HG02870 (cell line): Measurements from ENCODE around the gene HK2.
"Not testable (repeated sequence)": the region's sequence is repeated elsewhere in the genome, so short reads cannot be mapped to it uniquely, and the experiment has no call there.

ENCODE experiments used
- ATAC-seq: cut with Tn5 transposase; IDR thresholded peaks from one replicate; pipeline ENCODE4 v1.9.1; 2021; ENCODE audit warnings: mild to moderate bottlenecking, moderate library complexity; ENCODE audit not compliant: unreplicated experiment

Gene HK2

DNA sequence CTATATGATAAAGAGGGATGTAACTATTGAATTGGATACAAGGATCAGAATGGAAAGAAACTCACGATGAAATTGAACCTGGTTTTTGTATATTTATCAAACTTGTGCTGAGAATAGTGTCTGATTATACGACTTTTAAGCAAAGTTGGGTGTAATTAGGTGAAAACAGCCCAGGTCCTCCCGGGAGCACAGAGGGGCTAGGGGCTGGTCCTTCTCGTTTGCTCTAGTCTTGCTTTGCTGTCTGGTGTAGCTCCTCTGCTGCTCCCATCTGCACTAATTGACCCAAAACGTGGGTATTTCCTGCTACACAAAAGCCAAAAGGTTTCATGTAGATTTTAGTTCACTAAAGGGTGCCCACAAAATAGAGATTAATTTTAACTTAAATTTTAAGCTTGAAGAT is 58.7 kb downstream of the HK2 start:
- no peak for ATAC-seq

DNA sequence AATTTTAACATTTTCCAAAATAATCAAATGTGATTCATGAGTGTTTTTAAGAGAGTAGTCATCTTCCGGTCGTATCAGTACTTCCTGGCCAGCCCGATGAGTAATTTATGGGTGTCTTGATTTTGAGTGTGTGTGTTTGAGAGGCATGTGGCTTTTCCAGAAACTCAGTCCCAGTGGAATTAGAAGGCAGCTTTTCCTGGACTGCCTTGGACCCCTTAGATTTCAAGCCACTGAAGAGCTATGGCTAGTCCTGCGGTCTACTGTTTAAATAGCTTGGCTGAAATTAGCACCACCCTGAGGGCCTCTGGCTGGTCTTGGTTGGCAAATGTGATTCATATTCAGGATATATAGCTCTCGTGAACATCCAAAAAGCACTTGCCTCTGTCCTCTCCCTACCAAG is 59.4 kb downstream of the HK2 start:
- ATAC-seq, result no peak

DNA sequence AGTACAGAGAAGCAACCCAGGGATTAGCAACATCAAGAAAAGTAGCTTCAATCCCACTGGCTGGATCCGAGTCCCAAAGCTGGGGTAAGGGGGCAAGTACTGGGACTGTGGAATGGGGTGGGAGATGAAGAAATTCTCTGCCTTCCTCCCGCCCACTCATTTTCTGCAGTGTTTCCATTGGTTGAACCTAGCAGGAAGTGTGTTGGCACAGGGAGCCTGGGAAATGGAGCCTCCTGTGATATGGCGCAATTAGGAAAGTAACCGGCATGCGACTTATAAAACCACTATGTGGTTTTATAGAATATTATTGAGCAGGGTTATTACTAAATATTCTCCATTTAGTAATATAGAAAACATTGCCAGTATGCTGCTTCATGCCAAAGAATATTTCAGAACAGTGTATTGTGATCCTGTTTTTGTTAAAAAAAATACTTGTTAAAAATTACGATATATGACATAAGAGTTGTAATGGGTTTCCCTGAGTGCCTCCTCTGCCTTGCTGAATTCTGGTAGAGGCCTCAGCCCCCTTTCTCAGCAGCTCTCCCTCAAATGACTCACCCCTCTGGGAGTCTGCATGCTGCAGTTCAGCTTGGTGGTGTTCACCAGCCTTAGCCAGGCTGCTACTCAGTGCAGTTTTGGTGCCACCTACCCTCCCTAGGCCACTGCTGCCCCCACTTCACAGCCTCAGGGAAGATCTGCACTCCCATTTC is 60.5 kb downstream of the HK2 start:
- no peak for ATAC-seq

DNA sequence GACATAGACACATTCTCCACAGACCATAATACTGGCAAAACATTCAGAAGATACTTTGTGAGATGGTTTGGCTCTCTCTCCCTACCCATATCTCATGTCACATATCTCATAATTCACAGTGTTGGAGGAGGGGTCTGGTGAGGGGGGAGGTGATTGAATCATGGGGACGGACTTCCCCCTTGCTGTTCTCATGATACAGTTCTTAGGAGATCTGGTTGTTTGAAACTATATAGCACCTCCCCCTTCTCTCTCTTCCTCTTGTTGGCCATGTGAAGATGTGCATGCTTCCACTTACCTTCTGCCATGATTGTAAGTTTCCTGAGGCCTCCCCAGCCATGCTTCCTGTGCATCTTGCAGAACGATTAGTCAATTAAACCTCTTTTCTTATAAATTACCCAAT is 61.1 kb downstream of the HK2 start:
- ATAC-seq, result no peak

DNA sequence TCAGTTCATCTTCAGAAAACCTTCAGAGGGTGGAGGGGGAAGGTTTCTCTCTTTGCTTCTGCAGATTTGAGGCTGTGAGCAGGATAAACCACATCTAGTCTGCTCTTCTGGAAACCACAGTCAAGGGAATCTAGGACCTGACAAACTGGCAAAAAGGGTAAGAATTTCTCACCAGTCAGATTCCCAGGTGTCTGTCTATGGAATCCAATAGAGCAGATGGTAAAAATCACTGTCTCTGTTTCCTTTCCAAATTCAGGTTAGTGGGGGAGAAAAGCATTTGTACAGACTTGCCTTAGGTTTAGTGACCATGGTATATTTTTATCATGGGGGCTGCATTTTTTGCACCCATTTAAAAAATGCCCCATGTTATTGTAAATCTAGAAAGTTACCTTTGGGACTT is 62.3 kb downstream of the HK2 start:
- ATAC-seq, result no peak

DNA sequence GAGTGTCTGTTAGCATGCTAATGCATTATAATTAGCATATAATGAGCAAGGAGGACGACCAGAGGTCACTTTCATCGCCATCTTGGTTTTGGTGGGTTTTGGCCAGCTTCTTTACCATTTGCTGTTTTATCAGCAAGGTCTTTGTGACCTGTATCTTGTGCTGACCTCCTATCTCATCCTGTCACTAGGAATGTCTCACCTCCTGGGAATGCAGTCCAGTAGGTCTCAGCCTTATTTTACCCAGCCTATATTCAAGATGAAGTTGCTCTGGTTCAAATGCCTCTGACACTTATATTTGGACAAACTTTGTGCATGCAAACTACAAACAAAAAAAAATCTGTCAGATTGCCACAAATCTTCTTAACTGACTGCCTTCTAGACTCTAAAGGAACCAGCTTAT is 66.3 kb downstream of the HK2 start:
- ATAC-seq, result not testable (repeated sequence)

DNA sequence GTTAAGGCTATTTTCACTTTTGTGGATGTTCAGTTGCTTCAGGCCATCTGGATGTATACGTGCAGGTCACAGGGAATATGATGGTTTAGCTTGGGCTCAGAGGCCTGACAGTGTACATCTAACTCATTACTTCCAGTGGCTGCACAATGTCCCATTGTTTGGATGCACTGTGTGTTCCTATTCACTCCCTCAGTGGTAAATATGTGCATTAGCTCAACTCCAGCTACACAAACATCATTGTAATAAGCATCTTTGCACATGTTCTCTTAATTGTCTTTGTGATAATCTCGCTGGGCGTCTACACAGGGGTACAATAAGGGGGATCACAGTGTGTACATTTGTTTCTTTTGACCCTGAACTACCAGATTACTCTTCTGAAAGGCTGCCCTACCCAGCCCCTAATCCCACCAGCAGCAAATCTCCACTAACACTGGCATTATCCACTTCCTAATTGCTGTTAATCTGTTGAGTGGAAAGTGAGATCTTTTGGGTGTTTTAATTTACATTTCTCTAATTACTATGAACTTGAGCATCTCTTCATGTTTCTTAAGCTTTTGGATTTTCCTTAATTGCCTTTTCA is 68.4 kb downstream of the HK2 start:
- no peak for ATAC-seq

DNA sequence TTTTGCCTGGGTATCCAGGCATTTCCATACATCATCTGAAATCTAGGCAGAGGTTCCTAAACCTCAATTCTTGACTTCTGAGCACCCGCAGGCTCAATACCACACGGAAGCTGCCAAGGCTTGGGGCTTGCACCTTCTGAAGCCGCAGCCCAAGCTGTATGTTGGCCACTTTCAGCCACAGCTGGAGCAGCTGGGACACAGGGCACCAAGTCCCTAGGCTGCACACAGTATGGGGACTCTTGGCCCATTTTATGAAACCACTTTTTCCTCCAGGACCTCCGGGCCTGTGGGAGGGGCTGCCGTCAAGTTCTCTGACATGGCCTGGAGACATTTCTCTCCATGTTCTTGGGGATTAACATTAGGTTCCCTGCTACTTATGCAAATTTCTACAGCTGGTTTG is 72.5 kb downstream of the HK2 start:
- no peak for ATAC-seq

DNA sequence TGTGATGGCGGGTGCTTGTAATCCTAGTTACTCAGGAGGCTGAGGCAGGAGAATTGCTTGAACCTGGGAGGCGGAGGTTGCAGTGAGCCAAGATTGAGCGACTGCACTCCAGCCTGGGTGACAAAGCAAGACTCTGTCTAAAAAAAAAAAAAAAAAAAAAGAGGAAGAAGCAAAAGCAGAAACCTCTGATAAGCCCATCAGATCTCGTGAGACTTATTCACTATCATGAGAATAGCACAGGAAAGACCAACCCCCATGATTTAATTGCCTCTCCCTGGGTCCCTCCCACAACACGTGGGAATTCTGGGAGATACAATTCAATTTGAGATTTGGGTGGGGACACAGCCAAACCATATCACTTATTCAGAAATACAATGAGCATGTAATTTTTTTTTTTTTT is 73.6 kb downstream of the HK2 start:
- ATAC-seq, result not testable (repeated sequence)

DNA sequence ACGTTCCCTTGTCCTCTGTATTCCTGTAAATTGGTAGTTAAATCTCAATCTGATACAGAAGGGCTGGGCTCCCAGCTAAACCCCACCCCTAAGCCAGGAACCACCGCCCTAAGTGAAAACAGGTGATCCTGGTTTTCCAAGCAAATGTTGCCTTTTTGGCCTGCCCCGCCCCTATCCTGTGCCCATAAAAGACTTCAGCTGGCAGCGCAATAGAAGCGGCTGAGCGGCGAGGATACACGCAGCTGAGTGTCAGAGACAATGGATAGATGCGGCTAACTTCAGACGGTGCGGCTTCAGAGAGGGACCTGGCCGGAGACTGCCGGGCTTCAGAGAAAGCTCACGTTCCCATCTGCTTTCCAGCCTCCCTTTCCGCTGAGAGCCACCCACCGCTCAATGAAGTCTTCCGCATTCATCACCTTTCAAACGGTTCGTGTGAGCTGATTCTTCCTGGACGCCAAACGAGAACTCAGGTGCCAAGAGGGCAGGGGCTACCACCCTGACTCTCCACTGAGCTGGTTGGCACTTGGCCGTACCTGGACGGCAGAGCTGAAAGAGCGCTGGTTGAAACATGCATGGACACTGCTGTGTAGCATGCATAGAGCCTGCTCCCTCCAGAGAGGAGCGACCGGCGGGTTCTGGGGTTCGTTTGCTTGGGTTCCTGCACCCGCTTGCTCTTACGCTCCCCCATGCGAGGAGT is 75.0 kb downstream of the HK2 start:
- ATAC-seq, result no peak

DNA sequence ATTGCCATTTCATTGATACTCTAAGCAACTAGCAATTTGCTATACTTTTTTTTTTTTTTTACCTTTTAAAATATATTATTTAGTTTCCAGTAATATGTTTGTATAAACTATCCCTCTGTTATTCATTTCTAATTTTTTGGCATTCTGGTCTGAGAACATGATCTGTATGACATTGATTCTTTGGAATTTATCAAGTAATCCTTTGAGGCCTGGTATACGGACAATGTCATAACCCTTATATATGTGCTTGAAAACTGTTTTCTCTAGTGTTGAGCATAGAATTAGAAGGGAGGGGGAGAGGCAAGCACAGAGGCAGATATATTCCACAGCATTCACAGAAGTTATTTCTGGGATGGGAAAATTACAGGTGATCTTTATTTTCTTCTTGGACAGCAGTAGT is 76.3 kb downstream of the HK2 start:
- ATAC-seq, result no peak

DNA sequence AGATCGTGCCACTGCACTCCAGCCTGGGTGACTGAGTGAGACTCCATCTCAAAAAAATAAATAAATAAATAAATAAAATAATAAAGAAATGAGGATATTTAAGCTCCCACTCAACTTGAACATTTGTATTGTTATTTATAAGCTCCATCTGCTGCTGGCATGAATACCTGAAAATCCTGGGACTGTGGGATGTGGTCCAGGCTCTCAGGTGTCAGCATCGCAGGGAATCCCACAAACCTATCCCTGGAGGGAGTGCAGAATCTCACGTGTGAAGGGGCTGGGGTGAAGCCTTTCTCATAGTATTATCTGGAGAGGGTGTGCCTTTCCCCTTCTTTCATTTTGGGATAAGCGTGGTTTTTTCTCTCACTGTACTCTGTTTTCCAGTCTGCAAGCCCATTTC is 77.1 kb downstream of the HK2 start:
- ATAC-seq, result no peak

DNA sequence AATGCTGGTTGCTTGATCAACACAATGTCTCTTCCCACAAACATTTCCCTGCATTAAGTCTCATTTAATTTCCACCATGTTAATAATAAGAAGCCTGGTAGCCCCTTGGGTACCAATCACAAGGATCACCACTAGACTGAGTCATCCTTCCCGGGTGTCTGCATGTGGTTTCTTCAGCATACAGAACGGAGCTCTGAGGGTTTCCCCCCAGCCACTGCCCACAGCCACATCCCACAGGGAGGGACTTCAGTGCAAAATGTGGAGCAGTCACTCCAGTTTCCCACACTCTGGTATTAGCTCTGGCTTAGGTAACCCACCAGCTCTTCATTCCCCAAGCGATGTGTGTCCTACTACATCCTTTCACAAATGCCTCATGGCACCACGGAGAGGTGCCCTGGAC is 81.8 kb downstream of the HK2 start:
- ATAC-seq, result no peak

DNA sequence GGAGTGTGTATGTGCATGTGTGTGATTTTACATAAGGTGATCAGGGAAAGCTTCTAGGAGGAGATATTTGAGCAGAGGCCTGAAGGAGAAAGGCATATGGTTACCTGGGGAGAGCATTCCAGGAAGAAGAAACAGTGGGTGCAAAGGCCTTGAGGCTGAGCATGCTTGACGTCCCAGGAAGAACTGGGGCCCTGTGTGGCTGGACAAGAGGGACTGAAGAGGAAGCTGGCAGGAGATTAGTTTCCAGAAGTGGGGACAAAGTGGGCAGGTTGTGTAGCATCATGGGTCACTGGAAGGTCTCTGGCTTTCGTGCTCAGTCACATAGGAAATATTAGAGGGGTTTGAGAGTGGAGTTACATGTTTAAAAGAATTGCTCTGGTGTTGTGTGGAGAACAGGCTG is 82.5 kb downstream of the HK2 start:
- no peak for ATAC-seq

DNA sequence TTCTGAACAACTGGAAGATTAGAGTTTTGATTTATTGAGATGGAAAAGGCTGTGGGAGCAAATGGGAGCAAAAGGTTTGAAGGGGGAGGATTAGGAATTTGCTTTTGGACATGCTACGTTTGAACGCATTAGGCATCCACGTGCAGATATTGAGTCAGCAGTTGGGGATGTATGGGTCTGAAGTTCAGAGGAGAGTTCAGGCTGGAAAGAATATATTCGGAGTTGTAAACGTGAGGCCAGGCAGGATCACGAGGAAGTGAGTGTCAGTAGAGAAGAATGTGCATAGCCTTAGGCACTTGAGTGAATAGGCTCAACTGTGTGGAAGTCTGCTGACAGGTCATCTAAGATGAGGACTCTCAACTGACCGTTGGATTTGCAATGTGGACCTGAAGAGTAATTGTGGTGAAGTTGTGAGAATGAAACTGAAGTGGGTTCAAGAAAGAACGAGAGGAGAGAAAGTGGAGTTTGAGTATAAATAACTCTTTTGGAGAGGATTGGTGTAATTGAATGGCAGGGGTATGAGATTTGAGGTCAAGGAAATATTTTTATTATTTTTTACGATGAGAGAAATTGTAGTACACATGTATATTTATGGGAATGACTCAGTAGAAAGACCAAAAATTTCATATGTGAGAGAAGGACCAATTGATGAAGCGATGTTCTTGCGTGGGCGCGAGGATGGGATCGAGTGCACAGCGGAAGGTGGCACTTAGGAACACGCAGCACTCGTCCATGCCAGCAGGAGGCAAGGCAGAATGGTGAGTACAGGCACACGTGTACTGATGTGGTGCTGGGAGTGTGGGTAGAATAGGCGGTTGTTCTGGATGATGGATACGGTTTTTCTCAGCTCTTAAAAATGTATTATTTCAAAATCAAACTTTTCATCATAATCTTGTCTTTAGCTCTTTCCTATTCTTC is 84.0 kb downstream of the HK2 start:
- no peak for ATAC-seq

DNA sequence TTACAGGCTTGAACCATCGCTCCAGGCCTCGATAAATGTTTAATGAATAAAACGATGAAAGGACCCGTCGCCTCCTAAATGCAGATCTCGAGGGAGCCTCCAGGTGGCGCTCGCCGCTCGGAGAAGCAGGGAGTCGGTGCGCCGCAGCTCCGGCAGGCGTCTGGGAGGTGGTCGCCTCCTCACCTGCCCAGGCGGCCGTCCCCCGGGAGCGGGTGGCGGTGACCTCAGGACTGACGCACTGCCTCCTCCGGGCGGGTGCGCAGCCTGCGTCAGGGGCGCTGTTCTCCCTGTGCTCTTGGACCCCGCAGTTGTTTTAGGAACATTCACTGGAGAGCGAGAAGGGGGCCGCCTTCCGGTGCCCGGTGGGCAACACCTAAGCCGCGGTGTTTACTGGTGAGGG is 85.9 kb downstream of the HK2 start:
- no peak for ATAC-seq

DNA sequence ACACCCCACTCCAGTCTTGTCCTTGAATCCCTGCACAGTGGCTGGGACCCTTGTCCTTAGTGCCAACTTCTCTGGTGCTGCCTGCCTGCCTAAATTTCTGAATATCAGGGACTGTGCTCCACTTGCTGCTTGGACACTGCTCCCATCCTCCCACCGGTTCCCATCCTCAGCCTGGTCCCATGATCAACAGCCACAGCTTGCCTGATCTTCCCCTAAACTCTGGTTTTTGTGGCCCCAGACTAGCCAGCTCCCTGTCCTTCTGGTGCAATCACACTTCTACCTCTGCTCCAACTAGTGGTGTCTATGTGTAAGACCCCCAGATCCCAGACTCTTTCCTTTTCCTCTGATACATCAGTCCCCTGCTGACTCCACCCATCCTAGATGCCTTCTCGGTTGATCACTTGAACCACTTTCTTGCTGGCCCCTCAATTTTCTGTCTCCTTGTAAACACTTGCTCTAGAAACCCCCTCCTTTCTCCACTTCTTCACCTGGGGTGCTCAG is 87.4 kb downstream of the HK2 start:
- no peak for ATAC-seq

DNA sequence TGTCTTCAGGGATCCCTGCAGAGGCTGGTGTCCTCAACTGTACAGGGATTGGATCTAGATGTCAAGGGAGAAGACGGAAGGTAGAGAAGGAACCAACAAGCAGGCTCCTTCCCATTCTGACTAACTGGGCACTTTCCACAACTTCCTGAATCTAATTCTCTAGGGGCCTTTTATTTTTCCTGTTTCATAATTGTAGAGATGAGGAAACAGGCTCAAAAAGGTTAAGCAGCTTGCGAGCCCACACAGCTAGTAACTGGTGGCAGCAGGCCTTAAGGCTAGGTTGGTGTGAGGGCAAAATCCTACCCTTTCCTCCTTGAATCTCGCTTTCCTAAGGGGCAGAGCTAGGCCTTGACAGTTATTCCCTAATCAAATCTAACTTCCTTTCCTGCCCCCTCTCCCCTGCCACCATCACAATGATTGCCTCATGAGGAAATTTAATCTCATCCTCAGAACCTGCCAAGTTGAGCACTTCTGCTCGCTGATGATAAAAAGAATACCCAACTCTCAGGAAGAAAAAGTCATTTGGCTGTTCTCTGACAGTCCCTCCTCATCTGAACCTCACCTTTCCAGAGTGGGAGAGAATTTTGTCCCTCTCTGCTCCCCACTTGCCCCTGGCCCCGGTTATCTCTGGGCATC is 88.8 kb downstream of the HK2 start:
- no peak for ATAC-seq

DNA sequence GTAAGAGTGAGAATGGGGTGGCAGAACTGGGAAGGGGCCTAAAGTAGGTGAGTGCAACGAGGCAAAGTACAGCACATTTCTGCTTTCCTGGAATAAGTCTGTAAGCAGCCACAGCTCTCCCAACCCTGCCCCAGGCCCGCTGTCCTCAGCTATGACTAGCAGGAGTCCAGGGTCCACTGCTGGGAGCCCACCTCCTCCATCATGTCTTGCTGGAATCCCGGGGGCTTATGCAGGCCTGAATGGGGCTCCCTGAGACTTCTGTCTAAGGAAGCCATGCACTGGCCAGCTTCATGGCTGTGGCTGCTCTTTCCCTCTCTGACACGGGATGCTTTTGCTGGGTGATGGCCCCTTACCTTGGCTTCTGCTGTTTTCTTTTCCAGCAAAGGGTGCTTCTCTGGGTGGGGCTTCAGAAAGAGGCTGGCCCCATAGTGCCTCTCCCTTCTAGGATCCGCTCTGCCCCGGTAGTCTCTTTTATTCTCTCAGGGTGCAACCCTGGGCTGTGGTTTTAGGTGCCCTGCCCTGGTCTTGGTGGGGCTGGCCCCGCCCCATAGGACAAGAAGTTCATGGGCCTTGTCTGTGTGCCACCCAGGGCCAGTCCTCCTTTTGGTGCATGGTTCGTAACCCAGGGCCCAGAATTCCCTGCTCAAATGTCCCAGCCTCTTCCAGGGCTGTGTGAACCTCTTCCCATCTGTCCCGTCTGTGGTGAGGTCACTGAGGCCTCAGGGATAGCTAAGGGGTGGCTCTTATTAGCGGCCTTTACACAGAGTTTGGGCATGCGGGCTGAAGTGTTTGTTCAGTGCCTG is 90.7 kb downstream of the HK2 start:
- ATAC-seq, result no peak

DNA sequence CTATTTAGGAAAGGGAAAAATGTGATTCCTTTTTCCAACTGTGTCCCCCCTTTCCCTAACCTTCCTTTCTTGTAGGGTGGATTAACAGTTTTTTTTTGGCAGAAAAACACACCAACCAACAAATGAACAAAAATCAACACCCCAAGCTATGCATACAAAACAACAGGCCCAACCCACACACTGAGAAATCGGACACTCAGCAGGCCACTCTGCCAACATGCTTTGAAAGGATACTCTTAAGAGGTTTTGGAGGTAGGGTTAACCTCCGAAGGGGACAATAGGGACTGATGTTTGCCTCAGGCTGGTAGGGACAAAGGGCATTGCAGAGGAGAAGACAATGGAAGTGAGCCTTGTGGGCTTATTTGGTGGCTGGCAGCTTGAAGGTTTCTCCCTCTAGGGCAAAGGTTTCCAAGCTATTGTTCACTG is 91.4 kb downstream of the HK2 start:
- no peak for ATAC-seq
